ENCODE measurements around the gene JMJD8. TPM values are rescaled to one million over a fixed set of nuclear protein-coding genes. Genes with fewer than 3 reads are reported as not detected.

JMJD8 gene
- total RNA-seq, 1 experiment from 2014 or later, result 81.3 TPM

DNA sequence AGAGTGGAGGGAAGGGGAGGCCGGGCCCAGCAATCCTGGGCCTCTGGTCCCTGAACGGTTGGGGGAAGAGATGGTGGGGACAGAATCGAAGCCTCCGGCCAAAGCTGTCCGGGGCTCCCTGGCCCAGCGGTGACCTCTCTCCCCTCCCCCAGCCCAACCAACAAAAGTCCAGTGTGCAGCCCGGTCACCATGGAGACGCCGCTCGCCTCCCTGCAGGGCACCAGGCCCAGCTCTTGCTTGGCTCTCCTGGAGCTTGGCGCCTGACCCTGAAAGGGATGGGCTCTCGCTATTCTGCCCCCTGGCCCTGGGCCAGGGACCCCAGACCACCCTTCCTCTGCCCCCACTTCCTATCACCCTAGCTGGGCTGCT is 32.0 kb upstream of the JMJD8 start:
- H3K27ac ChIP-seq (ENCODE audit: low read length), result no peak overlapping the region
- no peak for DNase-seq
- peaks cover 19% of the 10 kb centered on the region for H3K79me2 ChIP-seq (ENCODE audit: low read length)
- peaks cover 8% of the 10 kb centered on the region; the same call in 1 of the 2 replicates for H4K20me1 ChIP-seq (ENCODE audit: low read length)
- ChIA-PET POLR2A (ENCODE audit: unreplicated experiment) (interaction anchor here (0.6 kb wide), 1 partner anchor 21 kb away, joined by 14 read pairs; no protein-coding TSS in a partner anchor), CTCF (interaction anchor here (0.6 to 0.8 kb wide), 3 partner anchors 12 to 72 kb away, joined by 3 to 9 read pairs (median 5); partner anchors contain the start of genes CHTF18 and RPUSD1)
- H3K4me1 ChIP-seq (ENCODE audit: insufficient read depth, low read length), result peaks cover 33% of the 10 kb centered on the region
- H3K4me3 ChIP-seq (ENCODE audit: low read length), result peak overlapping the region; percentile 71
- H3K9me2 ChIP-seq (replicated peaks; ENCODE audit: low read length), result no peaks in the 10 kb centered on the region
- peak overlapping the region; percentile 86 for H3K4me2 ChIP-seq (ENCODE audit: low read length)
- H3K36me3 ChIP-seq (ENCODE audit: low read depth, low read length), result no peaks in the 10 kb centered on the region
- intact Hi-C loops (cut with micrococcal nuclease), result loop anchor here (10.0 kb wide), 1 partner anchor 69 kb away; the partner anchor contains the start of genes CHTF18 and RPUSD1
- H3K27me3 ChIP-seq (ENCODE audit: low read length), result no peaks in the 10 kb centered on the region
- H3K9ac ChIP-seq (ENCODE audit: low read length), result peak overlapping the region; percentile 57
- no peak overlapping the region for H2AFZ ChIP-seq (ENCODE audit: low read length)
- no peak for ATAC-seq
- TSS peak; percentile 30 for BruUV-seq (replicated peaks)
- TF ChIP-seq EZH2phosphoT487 (IDR thresholded peaks at IDR 0.05; ENCODE audit: borderline replicate concordance, low read length) (no peak), EZH2 (IDR thresholded peaks at IDR 0.05; ENCODE audit: low read length, unreplicated experiment) (no peak)
- TF ChIP-seq, protein P1, sequence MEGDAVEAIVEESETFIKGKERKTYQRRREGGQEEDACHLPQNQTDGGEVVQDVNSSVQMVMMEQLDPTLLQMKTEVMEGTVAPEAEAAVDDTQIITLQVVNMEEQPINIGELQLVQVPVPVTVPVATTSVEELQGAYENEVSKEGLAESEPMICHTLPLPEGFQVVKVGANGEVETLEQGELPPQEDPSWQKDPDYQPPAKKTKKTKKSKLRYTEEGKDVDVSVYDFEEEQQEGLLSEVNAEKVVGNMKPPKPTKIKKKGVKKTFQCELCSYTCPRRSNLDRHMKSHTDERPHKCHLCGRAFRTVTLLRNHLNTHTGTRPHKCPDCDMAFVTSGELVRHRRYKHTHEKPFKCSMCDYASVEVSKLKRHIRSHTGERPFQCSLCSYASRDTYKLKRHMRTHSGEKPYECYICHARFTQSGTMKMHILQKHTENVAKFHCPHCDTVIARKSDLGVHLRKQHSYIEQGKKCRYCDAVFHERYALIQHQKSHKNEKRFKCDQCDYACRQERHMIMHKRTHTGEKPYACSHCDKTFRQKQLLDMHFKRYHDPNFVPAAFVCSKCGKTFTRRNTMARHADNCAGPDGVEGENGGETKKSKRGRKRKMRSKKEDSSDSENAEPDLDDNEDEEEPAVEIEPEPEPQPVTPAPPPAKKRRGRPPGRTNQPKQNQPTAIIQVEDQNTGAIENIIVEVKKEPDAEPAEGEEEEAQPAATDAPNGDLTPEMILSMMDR (conservative IDR thresholded peaks at IDR 0.05; ENCODE audit: low read depth, low read length), result no peak
- no peaks in the 10 kb centered on the region for H3K9me3 ChIP-seq (ENCODE audit: low read length)
- no peaks in the 10 kb centered on the region for H3F3A ChIP-seq (ENCODE audit: low read length, unreplicated experiment)

GRCh38 chr16:715477-716199 is 31.5 kb upstream of the JMJD8 start:
- peak overlapping the region; percentile 57 for H3K9ac ChIP-seq (ENCODE audit: low read length)
- intact Hi-C loops (cut with micrococcal nuclease), result loop anchor here (10.0 kb wide), 1 partner anchor 69 kb away; the partner anchor contains the start of genes CHTF18 and RPUSD1

GRCh38 chr16:714558-715476 is 30.7 kb upstream of the JMJD8 start, which contains the start of gene METRN:
TSS of gene METRN (plus strand) at chr16:715118. CDS start at chr16:715290, 172 bp downstream.
- H4K20me1 ChIP-seq (ENCODE audit: low read length), result peaks cover 8% of the 10 kb centered on the region; the same call in 1 of the 2 replicates
- H3K4me3 ChIP-seq (ENCODE audit: low read length), result peak within 1 kb of the TSS; percentile 71
- no peaks in the 10 kb centered on the region for H3K9me2 ChIP-seq (replicated peaks; ENCODE audit: low read length)
- peaks cover 19% of the 10 kb centered on the region for H3K79me2 ChIP-seq (ENCODE audit: low read length)
- intact Hi-C loops (cut with micrococcal nuclease), result loop anchor here (10.0 kb wide), 1 partner anchor 70 kb away; the partner anchor contains the start of genes CHTF18 and RPUSD1
- no peaks in the 10 kb centered on the region for H3K9me3 ChIP-seq (ENCODE audit: low read length)
- CTCF ChIA-PET, result interaction anchor here (0.5 to 0.6 kb wide), 2 partner anchors 74 to 330 kb away, joined by 3 to 5 read pairs; partner anchors contain the start of gene CHTF18
- H3K9ac ChIP-seq (ENCODE audit: low read length), result peak within 1 kb of the TSS; percentile 57
- BruUV-seq (replicated peaks), result no TSS peak
- 0 out of 2 replicates have a peak, but pooled peaks cover 2% of the 10 kb centered on the region for H3K27me3 ChIP-seq (ENCODE audit: low read length)
- POLR2A ChIA-PET (ENCODE audit: unreplicated experiment), result no interaction called here
- peak within 1 kb of the TSS; percentile 86 for H3K4me2 ChIP-seq (ENCODE audit: low read length)
- peak; percentile 58 for ATAC-seq
- no peaks in the 10 kb centered on the region for H3F3A ChIP-seq (ENCODE audit: low read length, unreplicated experiment)
- H3K4me1 ChIP-seq (ENCODE audit: insufficient read depth, low read length), result peaks cover 28% of the 10 kb centered on the region
- peak within 1 kb of the TSS; percentile 48; the same call in 1 of the 2 replicates for H2AFZ ChIP-seq (ENCODE audit: low read length)
- H3K36me3 ChIP-seq (ENCODE audit: low read depth, low read length), result no peaks in the 10 kb centered on the region
- no peak for TF ChIP-seq EZH2 (IDR thresholded peaks at IDR 0.05; ENCODE audit: low read length, unreplicated experiment)
- no peak for TF ChIP-seq EZH2phosphoT487 (IDR thresholded peaks at IDR 0.05; ENCODE audit: borderline replicate concordance, low read length)
- TF ChIP-seq, protein P1 (conservative IDR thresholded peaks at IDR 0.05; ENCODE audit: low read depth, low read length), result no peak
- peak within 1 kb of the TSS; percentile 63 for H3K27ac ChIP-seq (ENCODE audit: low read length)
- peak; percentile 84 for DNase-seq

More at GRCh38 chr16:715477-716199, 31.5 kb upstream of the JMJD8 start:
- Histone ChIP-seq H3K4me1 (ENCODE audit: insufficient read depth, low read length) (peaks cover 34% of the 10 kb centered on the region), H3K9me3 (ENCODE audit: low read length) (no peaks in the 10 kb centered on the region), H3K36me3 (ENCODE audit: low read depth, low read length) (no peaks in the 10 kb centered on the region), H3K27me3 (ENCODE audit: low read length) (no peaks in the 10 kb centered on the region), H3K27ac (ENCODE audit: low read length) (no peak overlapping the region), H3F3A (ENCODE audit: low read length, unreplicated experiment) (no peaks in the 10 kb centered on the region), H3K79me2 (ENCODE audit: low read length) (peaks cover 19% of the 10 kb centered on the region), H2AFZ (ENCODE audit: low read length) (no peak overlapping the region), H4K20me1 (ENCODE audit: low read length) (peaks cover 8% of the 10 kb centered on the region; the same call in 1 of the 2 replicates), H3K4me3 (ENCODE audit: low read length) (peak overlapping the region; percentile 71), H3K4me2 (ENCODE audit: low read length) (peak overlapping the region; percentile 86), H3K9me2 (replicated peaks; ENCODE audit: low read length) (no peaks in the 10 kb centered on the region)
- POLR2A ChIA-PET (ENCODE audit: unreplicated experiment), result interaction anchor here (0.6 kb wide), 1 partner anchor 22 kb away, joined by 14 read pairs; no protein-coding TSS in a partner anchor
- no peak for DNase-seq
- TF ChIP-seq EZH2 (IDR thresholded peaks at IDR 0.05; ENCODE audit: low read length, unreplicated experiment), result no peak
- no TSS peak for BruUV-seq (replicated peaks)
- CTCF ChIA-PET, result interaction anchor here (0.6 to 0.8 kb wide), 3 partner anchors 12 to 73 kb away, joined by 3 to 9 read pairs (median 5); partner anchors contain the start of genes CHTF18 and RPUSD1
- peak; percentile 2 for ATAC-seq

All from PC-3 (cell line).